Vagina (tissue), 2 donors: Measurements from ENCODE around the gene TRIP10. TPM values are rescaled to one million over a fixed set of nuclear protein-coding genes. Genes with fewer than 3 reads are reported as not detected.

ENCODE experiments used
- DNase-seq, 2 donors: peaks; one replicate each; pipeline ENCODE4 v3.0.0-alpha.2; 2017; ENCODE audit errors: extremely low spot score in 2 of 2
- H3K27ac ChIP-seq: fragments of 200-600 bp; sonication (generic); one replicate; pipeline ENCODE4 v1.5.1; 2019
- H3K27me3 ChIP-seq: fragments of 200-600 bp; sonication (generic); one replicate; pipeline ENCODE4 v1.5.1; 2019
- H3K36me3 ChIP-seq, 2 donors: fragments of 200-600 bp; sonication (generic); one replicate each; pipeline ENCODE4 v1.5.1; 2017 to 2019
- H3K4me1 ChIP-seq: fragments of 200-600 bp; sonication (generic); one replicate; pipeline ENCODE4 v1.5.1; 2019
- H3K4me3 ChIP-seq, 2 donors: fragments of 200-600 bp; sonication (generic); 1 replicate in 1 of 2; 2 replicates in 1 of 2; pipeline ENCODE4 v1.5.1; 2016 to 2019
- H3K9me3 ChIP-seq: fragments of 200-600 bp; sonication (generic); one replicate; pipeline ENCODE4 v1.5.1; 2019
- POLR2A ChIP-seq, 2 donors: fragments of 450-650 bp; IDR thresholded peaks; one replicate each; pipeline ENCODE4 v1.6.1; 2017; ENCODE audit warnings: antibody characterized with exemption in 2 of 2, mild to moderate bottlenecking in 2 of 2, moderate library complexity in 2 of 2
- POLR2AphosphoS5 ChIP-seq, 2 donors: sonication (generic); formaldehyde crosslinking; IDR thresholded peaks; one replicate each; pipeline ENCODE4 v1.9.0; 2017; ENCODE audit warnings: antibody characterized with exemption in 2 of 2, mild to moderate bottlenecking in 2 of 2, low read depth in 1 of 2; ENCODE audit not compliant: insufficient read depth in 1 of 2
- intact Hi-C: fragments of 100-400 bp; cut with DNase I; formaldehyde crosslinking; loops from one replicate; pipeline ENCODE4 v1.15.1; 2023
- total RNA-seq: library from RNA; depleted of rRNA; stranded (reverse); fragments of >200 nt; gene quantifications from one replicate; pipeline ENCODE4 v1.2.3, GENCODE V29; 2016
- TF ChIP-seq, protein P1 (sequence below), 3 experiments: fragments of 450-650 bp in 2 of 3; fragments of 200-600 bp in 1 of 3; sonication (generic) in 1 of 3; IDR thresholded peaks; one replicate each; pipeline ENCODE4 v1.5.1; 2017 to 2019; ENCODE audit warnings: antibody characterized with exemption in 3 of 3, mild to moderate bottlenecking in 2 of 3, moderate library complexity in 2 of 3

The TRIP10 gene
- total RNA-seq, 1 donor from 2014 or later: 129 TPM

DNA sequence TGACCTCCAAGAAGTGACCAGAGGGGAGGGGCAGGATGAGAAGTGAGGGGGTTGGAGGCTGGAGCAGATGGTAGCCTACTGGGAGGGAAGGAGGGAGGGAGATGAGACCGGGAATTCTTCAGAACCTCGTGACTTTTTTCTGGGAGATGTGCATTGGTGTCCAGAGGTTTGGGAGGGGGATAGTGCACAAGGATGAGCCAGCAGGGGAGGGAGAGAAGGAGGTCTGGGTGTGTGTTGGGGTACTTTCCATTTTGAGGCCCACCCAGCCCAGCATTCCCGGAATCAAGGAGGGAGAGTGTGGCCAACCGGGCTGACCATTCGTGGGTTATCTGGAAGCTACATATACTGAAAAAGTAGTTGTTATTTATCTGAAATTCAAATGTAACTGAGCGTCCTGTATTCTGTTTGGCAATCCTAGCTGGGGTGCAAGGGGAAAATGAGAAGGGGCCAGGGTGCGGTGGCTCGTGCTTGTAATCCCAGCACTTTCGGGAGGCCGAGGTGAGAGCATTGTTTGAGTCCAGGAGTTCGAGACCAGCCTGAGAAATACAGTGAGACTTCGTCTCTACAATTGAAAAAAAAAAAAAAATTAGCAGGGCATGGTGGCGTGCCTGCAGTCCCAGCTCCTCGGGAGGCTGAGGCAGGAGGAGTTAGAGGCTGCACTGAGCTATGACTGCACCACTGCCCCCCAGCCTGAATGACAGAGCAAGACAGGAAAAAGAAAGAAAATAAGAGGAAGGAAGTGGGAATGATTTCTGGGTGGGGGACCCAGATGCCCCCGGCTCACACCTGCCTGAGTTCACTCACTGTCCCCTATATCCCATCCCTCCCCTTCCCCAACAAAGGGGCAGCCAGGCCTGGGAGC is 14.6 kb upstream of the TRIP10 start:
- Histone ChIP-seq H3K4me3 (no peak overlapping the region), H3K4me1 (peaks cover 18% of the 10 kb centered on the region), H3K27ac (no peak overlapping the region), H3K9me3 (no peaks in the 10 kb centered on the region), H3K27me3 (no peaks in the 10 kb centered on the region), H3K36me3 (no peaks in the 10 kb centered on the region)
- intact Hi-C loops: no loop called here
- TF ChIP-seq POLR2AphosphoS5 (IDR thresholded peaks at IDR 0.05; ENCODE audit: insufficient read depth in 1 of 2, low read depth in 1 of 2) (no peak), POLR2A (IDR thresholded peaks at IDR 0.05) (no peak)
- TF ChIP-seq, protein P1, sequence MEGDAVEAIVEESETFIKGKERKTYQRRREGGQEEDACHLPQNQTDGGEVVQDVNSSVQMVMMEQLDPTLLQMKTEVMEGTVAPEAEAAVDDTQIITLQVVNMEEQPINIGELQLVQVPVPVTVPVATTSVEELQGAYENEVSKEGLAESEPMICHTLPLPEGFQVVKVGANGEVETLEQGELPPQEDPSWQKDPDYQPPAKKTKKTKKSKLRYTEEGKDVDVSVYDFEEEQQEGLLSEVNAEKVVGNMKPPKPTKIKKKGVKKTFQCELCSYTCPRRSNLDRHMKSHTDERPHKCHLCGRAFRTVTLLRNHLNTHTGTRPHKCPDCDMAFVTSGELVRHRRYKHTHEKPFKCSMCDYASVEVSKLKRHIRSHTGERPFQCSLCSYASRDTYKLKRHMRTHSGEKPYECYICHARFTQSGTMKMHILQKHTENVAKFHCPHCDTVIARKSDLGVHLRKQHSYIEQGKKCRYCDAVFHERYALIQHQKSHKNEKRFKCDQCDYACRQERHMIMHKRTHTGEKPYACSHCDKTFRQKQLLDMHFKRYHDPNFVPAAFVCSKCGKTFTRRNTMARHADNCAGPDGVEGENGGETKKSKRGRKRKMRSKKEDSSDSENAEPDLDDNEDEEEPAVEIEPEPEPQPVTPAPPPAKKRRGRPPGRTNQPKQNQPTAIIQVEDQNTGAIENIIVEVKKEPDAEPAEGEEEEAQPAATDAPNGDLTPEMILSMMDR (IDR thresholded peaks at IDR 0.05): no peak
- DNase-seq: no peak

- H3K27me3 ChIP-seq: no peaks in the 10 kb centered on the region
- intact Hi-C loops: no loop called here
- H3K4me1 ChIP-seq: peaks cover 18% of the 10 kb centered on the region
- no peak overlapping the region for H3K4me3 ChIP-seq
- H3K36me3 ChIP-seq: no peaks in the 10 kb centered on the region
- DNase-seq: no peak
- no peak overlapping the region for H3K27ac ChIP-seq
- H3K9me3 ChIP-seq: no peaks in the 10 kb centered on the region
- TF ChIP-seq POLR2A (IDR thresholded peaks at IDR 0.05) (no peak), POLR2AphosphoS5 (IDR thresholded peaks at IDR 0.05; ENCODE audit: insufficient read depth in 1 of 2, low read depth in 1 of 2) (no peak)
- TF ChIP-seq, protein P1 (IDR thresholded peaks at IDR 0.05): no peak
These were observed 13.8 kb upstream of the TRIP10 start for GRCh38 chr19:6725513-6726231.

GRCh38 chr19:6728346-6728745 is 11.1 kb upstream of the TRIP10 start:
- H3K9me3 ChIP-seq: no peaks in the 10 kb centered on the region
- no peak overlapping the region for H3K27ac ChIP-seq
- TF ChIP-seq POLR2AphosphoS5 (IDR thresholded peaks at IDR 0.05; ENCODE audit: insufficient read depth in 1 of 2, low read depth in 1 of 2) (no peak), POLR2A (IDR thresholded peaks at IDR 0.05) (no peak)
- TF ChIP-seq, protein P1 (IDR thresholded peaks at IDR 0.05): no peak
- no peaks in the 10 kb centered on the region for H3K27me3 ChIP-seq
- intact Hi-C loops: no loop called here
- H3K4me3 ChIP-seq: no peak overlapping the region
- H3K4me1 ChIP-seq: peaks cover 1% of the 10 kb centered on the region
- no peak for DNase-seq
- peaks cover 0 to 23% of the 10 kb centered on the region in 2 donors for H3K36me3 ChIP-seq

- Histone ChIP-seq H3K27me3 (no peaks in the 10 kb centered on the region), H3K4me3 (no peak overlapping the region), H3K9me3 (no peaks in the 10 kb centered on the region), H3K27ac (no peak overlapping the region), H3K4me1 (no peaks in the 10 kb centered on the region), H3K36me3 (peaks cover 0 to 24% of the 10 kb centered on the region in 2 donors)
- DNase-seq: no peak
- TF ChIP-seq, protein P1 (IDR thresholded peaks at IDR 0.05): no peak
- TF ChIP-seq POLR2AphosphoS5 (IDR thresholded peaks at IDR 0.05; ENCODE audit: insufficient read depth in 1 of 2, low read depth in 1 of 2) (no peak), POLR2A (IDR thresholded peaks at IDR 0.05) (no peak)
- intact Hi-C loops: loop anchor here (10.0 kb wide), 1 partner anchor 135 kb away; no protein-coding TSS in a partner anchor
These were observed 9.8 kb upstream of the TRIP10 start for GRCh38 chr19:6729573-6730152.
